Tibial nerve (tissue), 4 donors: ENCODE measurements around the gene PRDM11. TPM values are rescaled to one million over a fixed set of nuclear protein-coding genes. Genes with fewer than 3 reads are reported as not detected.

Experiments
- DNase-seq, 2 donors: peaks; one replicate each; pipeline ENCODE4 v3.0.0-alpha.2; 2019; ENCODE audit warnings: low spot score in 2 of 2
- H3K27ac ChIP-seq, 4 donors: fragments of 200-600 bp; sonication (generic) in 3 of 4; one replicate each; pipeline ENCODE4 v1.5.1; 2017 to 2019; ENCODE audit warnings: mild to moderate bottlenecking in 1 of 4
- H3K27me3 ChIP-seq, 2 donors: fragments of 200-600 bp; sonication (generic) in 1 of 2; one replicate each; pipeline versions ENCODE4 v1.5.1 to v1.6.0; 2017 to 2019
- H3K36me3 ChIP-seq, 3 donors: fragments of 200-600 bp; sonication (generic); one replicate each; pipeline ENCODE4 v1.5.1; 2018 to 2019
- H3K4me1 ChIP-seq, 4 donors: fragments of 200-600 bp; sonication (generic) in 3 of 4; one replicate each; pipeline ENCODE4 v1.5.1; 2017 to 2019
- H3K4me3 ChIP-seq, 4 donors: fragments of 200-600 bp; sonication (generic) in 3 of 4; one replicate each; pipeline ENCODE4 v1.5.1; 2017 to 2019; ENCODE audit warnings: mild to moderate bottlenecking in 1 of 4, moderate library complexity in 1 of 4
- H3K9me3 ChIP-seq, 4 donors: fragments of 200-600 bp; sonication (generic) in 3 of 4; one replicate each; pipeline ENCODE4 v1.5.1; 2017 to 2019
- CTCF ChIP-seq, 5 experiments: fragments of 200-600 bp in 3 of 5; fragments of 450-650 bp in 2 of 5; sonication (generic) in 3 of 5; IDR thresholded peaks; one replicate each; pipeline ENCODE4 v1.5.1; 2016 to 2019; ENCODE audit warnings: antibody characterized with exemption in 5 of 5, mild to moderate bottlenecking in 3 of 5, moderate library complexity in 2 of 5
- EP300 ChIP-seq, 2 donors: sonication (generic); formaldehyde crosslinking; IDR thresholded peaks; one replicate each; pipeline ENCODE4 v1.6.1; 2017; ENCODE audit warnings: antibody characterized with exemption in 2 of 2, mild to moderate bottlenecking in 1 of 2
- POLR2A ChIP-seq, 2 donors: fragments of 450-650 bp; IDR thresholded peaks; one replicate each; pipeline ENCODE4 v1.6.1; 2017; ENCODE audit warnings: antibody characterized with exemption in 2 of 2, mild to moderate bottlenecking in 2 of 2, moderate library complexity in 2 of 2
- WGBS, 2 donors: methylation state at CpG; one replicate each; pipeline ENCODE4 v1.1.5; 2018; 5-methylcytosine and 5-hydroxymethylcytosine counted together
- total RNA-seq, 4 donors: library from RNA; depleted of rRNA; stranded (reverse); fragments of >200 nt; gene quantifications; one replicate each; pipeline ENCODE4 v1.1.0, GENCODE V29; 2016

PRDM11 gene
- total RNA-seq, 4 donors from 2014 or later: 17.5 to 26.1 (median 25.8) TPM

GRCh38 chr11:45159781-45160365 is 13.4 kb downstream of the PRDM11 start:
- Histone ChIP-seq H3K36me3 (no peaks in the 10 kb centered on the region), H3K9me3 (no peaks in the 10 kb centered on the region), H3K4me1 (peaks cover 0 to 79% (median 38%) of the 10 kb centered on the region in 4 donors), H3K27ac (peak overlapping the region in 2 of 4 donors; percentile 8 to 73), H3K4me3 (no peak overlapping the region), H3K27me3 (no peaks in the 10 kb centered on the region)
- 63 to 88% methylated on average over 3 of the region's 3 CpGs for WGBS, 2 donors
- TF ChIP-seq EP300 (IDR thresholded peaks at IDR 0.05): no peak
- TF ChIP-seq POLR2A (IDR thresholded peaks at IDR 0.05): no peak
- TF ChIP-seq CTCF (IDR thresholded peaks at IDR 0.05): no peak
- no peak for DNase-seq

GRCh38 chr11:45161252-45162063 is 15.0 kb downstream of the PRDM11 start:
- no peak for DNase-seq
- WGBS, 2 donors: 38 to 41% methylated on average over 17 to 23 of the region's 23 CpGs
- no peak overlapping the region for H3K4me3 ChIP-seq
- no peaks in the 10 kb centered on the region for H3K36me3 ChIP-seq
- H3K4me1 ChIP-seq: peaks cover 0 to 65% (median 33%) of the 10 kb centered on the region in 4 donors
- H3K27me3 ChIP-seq: no peaks in the 10 kb centered on the region
- no peak overlapping the region for H3K27ac ChIP-seq
- TF ChIP-seq POLR2A (IDR thresholded peaks at IDR 0.05) (no peak), EP300 (IDR thresholded peaks at IDR 0.05) (no peak), CTCF (IDR thresholded peaks at IDR 0.05) (no peak)
- H3K9me3 ChIP-seq: no peaks in the 10 kb centered on the region

- 45 to 78% methylated on average over 2 to 3 of the region's 3 CpGs for WGBS, 2 donors
- no peaks in the 10 kb centered on the region for H3K36me3 ChIP-seq
- peaks cover 0 to 59% (median 33%) of the 10 kb centered on the region in 4 donors for H3K4me1 ChIP-seq
- no peaks in the 10 kb centered on the region for H3K9me3 ChIP-seq
- H3K27ac ChIP-seq: no peak overlapping the region
- TF ChIP-seq POLR2A (IDR thresholded peaks at IDR 0.05) (no peak), EP300 (IDR thresholded peaks at IDR 0.05) (no peak), CTCF (IDR thresholded peaks at IDR 0.05) (no peak)
- H3K27me3 ChIP-seq: no peaks in the 10 kb centered on the region
- no peak for DNase-seq
- no peak overlapping the region for H3K4me3 ChIP-seq
Measured at GRCh38 chr11:45162064-45162375, 15.6 kb downstream of the PRDM11 start.

GRCh38 chr11:45162916-45163879 is 16.8 kb downstream of the PRDM11 start:
- no peak for TF ChIP-seq EP300 (IDR thresholded peaks at IDR 0.05)
- no peak for TF ChIP-seq CTCF (IDR thresholded peaks at IDR 0.05)
- no peak for TF ChIP-seq POLR2A (IDR thresholded peaks at IDR 0.05)
- Histone ChIP-seq H3K27ac (no peak overlapping the region), H3K9me3 (no peaks in the 10 kb centered on the region), H3K27me3 (no peaks in the 10 kb centered on the region), H3K4me3 (no peak overlapping the region), H3K36me3 (no peaks in the 10 kb centered on the region), H3K4me1 (peaks cover 0 to 48% (median 25%) of the 10 kb centered on the region in 4 donors)
- DNase-seq: no peak
- WGBS, 2 donors: 77 to 89% methylated on average over 5 to 10 of the region's 10 CpGs
